ENCODE data around the gene GRB2.

The GRB2 gene

GRCh38 chr17:75269844-75270217 is 135.6 kb downstream of the GRB2 start:
- no peak for DNase-seq (ENCODE audit: low read depth)
- H3K4me3 ChIP-seq (ENCODE audit: control insufficient read depth, low read depth, low read length) = peak overlapping the region; percentile 63
- TF ChIP-seq CTCF (IDR thresholded peaks at IDR 0.05; ENCODE audit: control insufficient read depth, insufficient read depth, low read depth, low read length, missing control alignments) = no peak
